Pancreas (tissue), 10 donors: ENCODE results near the gene BICD1. TPM values are rescaled to one million over a fixed set of nuclear protein-coding genes. Genes with fewer than 3 reads are reported as not detected.

Source experiments
- ATAC-seq, 4 donors: fragments of 200-7000 bp; cut with Tn5 transposase; one replicate each; pipeline versions ENCODE4 v1.8.0 to v1.9.1; 2020; ENCODE audit warnings: mild to moderate bottlenecking in 4 of 4, moderate library complexity in 4 of 4
- DNase-seq, 6 donors: peaks; one replicate each; pipeline ENCODE4 v3.0.0-alpha.2; 2020
- FAIRE-seq: peaks from 2 replicates; lab custom pipeline; 2012; peaks lifted over from hg19 to GRCh38; lab: Jason Lieb, UNC
- H3K27ac ChIP-seq, 4 donors: fragments of 200-600 bp; sonication (generic); 1 replicate in 3 of 4; 2 replicates in 1 of 4; pipeline versions ENCODE4 v1.5.0 to v1.8.0; 2020
- H3K27me3 ChIP-seq, 4 donors: fragments of 200-600 bp; one replicate each; pipeline ENCODE4 v1.8.0; 2021
- H3K36me3 ChIP-seq, 3 donors: fragments of 200-600 bp; sonication (generic) in 1 of 3; one replicate each; pipeline versions ENCODE4 v1.5.0 to v1.8.0; 2020 to 2021
- H3K4me1 ChIP-seq, 3 donors: fragments of 200-600 bp; one replicate each; pipeline ENCODE4 v1.8.0; 2021
- H3K4me3 ChIP-seq, 4 donors: fragments of 200-600 bp; sonication (generic) in 2 of 4; one replicate each; pipeline versions ENCODE4 v1.5.0 to v1.8.0; 2020 to 2021
- H3K9me3 ChIP-seq, 4 donors: fragments of 200-600 bp; one replicate each; pipeline ENCODE4 v1.8.0; 2021
- WGBS, 2 donors: extraction: QIAGEN DNeasy Blood & Tissue Kit; methylation state at CpG; one replicate each; pipeline ENCODE4 v1.1.7; 2013; 5-methylcytosine and 5-hydroxymethylcytosine counted together
- intact Hi-C, 3 donors: fragments of 100-400 bp; cut with DNase I; formaldehyde crosslinking; loops; one replicate each; pipeline versions ENCODE4 v1.11.1 to v1.14.2; 2022
- polyA plus RNA-seq, 2 donors: library from polyadenylated mRNA; stranded (reverse); fragments of 200-250 nt; gene quantifications; one replicate each; pipeline ENCODE4 v1.2.3, GENCODE V29; 2013
- total RNA-seq, 6 donors: library from RNA; stranded (reverse); fragmentation: NEBNext Ultra II Directional in 4 of 6; extraction: Animal tissue kit (Norgen Biotek cat#: 25700) in 4 of 6; gene quantifications; one replicate each; pipeline versions ENCODE4 v1.2.1 to v1.2.4, GENCODE V29; 2021 to 2023
- TF ChIP-seq, protein P1 (sequence below), 4 donors: fragments of 200-600 bp; sonication (generic) in 3 of 4; IDR thresholded peaks; one replicate each; pipeline versions ENCODE4 v1.5.0 to v1.8.0; 2021; ENCODE audit warnings: antibody characterized with exemption in 4 of 4
- donor health status: healthy with polysubstance abuse.
- donor health status: DM: no; HTN: no; CAD: no; lungs with moderate emphysema.
- donor health status: DM: no; HTN: no; CAD: no.
- donor health status: control.
- donor health status: control.
- donor health status: Bipolar disorder and iron deficiency.
- donor health status: DM: yes; HTN: yes; CAD: no.
- donor health status: DM: no; HTN: no; CAD: no.
- donor health status: DM: no; HTN: no; CAD: no.
- donor health status: DM: yes; HTN: yes; CAD: no.

BICD1 gene
- total and polyA plus RNA-seq, 8 donors, result 2.4 to 8.1 (median 3.4) TPM

DNA sequence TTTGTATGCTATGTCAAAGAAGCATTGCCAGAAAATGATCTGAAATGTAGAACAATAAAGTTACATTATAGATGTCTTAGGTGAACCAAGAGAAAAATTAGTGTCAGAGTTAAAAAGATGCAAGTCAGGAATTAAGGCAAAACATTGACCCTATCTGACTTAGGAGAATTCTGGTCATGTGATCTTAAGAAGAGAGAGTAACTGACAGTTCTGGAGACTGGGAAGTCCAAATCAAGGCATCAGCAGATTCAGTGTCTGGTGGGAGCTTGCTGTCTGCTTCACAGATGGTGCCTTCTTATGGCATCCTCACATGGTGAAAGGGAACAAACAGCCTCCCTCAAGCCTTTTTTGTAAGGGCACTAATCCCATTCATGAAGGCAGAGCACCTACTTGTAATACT lies 42.8 kb downstream of the BICD1 start:
- H3K4me1 ChIP-seq, result no peaks in the 10 kb centered on the region
- no peak for FAIRE-seq
- no peaks in the 10 kb centered on the region for H3K27me3 ChIP-seq
- H3K9me3 ChIP-seq, result no peaks in the 10 kb centered on the region
- H3K27ac ChIP-seq, result no peak overlapping the region
- H3K36me3 ChIP-seq, result no peaks in the 10 kb centered on the region
- DNase-seq, result no peak
- ATAC-seq, result no peak
- H3K4me3 ChIP-seq, result no peak overlapping the region
- intact Hi-C loops, result no loop called here
- TF ChIP-seq, protein P1, sequence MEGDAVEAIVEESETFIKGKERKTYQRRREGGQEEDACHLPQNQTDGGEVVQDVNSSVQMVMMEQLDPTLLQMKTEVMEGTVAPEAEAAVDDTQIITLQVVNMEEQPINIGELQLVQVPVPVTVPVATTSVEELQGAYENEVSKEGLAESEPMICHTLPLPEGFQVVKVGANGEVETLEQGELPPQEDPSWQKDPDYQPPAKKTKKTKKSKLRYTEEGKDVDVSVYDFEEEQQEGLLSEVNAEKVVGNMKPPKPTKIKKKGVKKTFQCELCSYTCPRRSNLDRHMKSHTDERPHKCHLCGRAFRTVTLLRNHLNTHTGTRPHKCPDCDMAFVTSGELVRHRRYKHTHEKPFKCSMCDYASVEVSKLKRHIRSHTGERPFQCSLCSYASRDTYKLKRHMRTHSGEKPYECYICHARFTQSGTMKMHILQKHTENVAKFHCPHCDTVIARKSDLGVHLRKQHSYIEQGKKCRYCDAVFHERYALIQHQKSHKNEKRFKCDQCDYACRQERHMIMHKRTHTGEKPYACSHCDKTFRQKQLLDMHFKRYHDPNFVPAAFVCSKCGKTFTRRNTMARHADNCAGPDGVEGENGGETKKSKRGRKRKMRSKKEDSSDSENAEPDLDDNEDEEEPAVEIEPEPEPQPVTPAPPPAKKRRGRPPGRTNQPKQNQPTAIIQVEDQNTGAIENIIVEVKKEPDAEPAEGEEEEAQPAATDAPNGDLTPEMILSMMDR (IDR thresholded peaks at IDR 0.05), result no peak

DNA sequence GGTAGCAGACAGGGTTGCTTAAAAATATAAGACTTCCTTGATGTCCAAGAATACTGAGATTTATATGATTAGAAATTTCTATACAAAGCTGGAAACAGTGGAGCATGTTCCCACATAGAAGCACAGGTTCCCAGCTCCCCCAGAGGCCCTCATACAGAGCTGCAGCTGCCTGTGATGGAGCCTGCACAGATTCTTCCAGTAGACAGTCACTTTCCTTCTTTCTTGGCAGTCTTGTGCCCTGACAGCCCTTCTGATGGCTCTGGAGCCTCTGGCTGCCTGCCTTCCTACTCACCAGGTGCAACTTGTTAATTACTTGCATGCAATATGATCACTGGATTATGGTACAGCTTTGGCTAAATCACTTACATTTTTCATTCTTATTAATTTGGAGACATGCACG lies 44.4 kb downstream of the BICD1 start:
- 83 to 95% methylated on average over 1 of the region's 1 CpG for WGBS, 2 donors
- FAIRE-seq (no peak), ATAC-seq (no peak), DNase-seq (no peak)
- Histone ChIP-seq H3K4me1 (no peaks in the 10 kb centered on the region), H3K4me3 (no peak overlapping the region), H3K27ac (no peak overlapping the region), H3K9me3 (no peaks in the 10 kb centered on the region), H3K36me3 (no peaks in the 10 kb centered on the region), H3K27me3 (no peaks in the 10 kb centered on the region)
- intact Hi-C loops, result no loop called here
- TF ChIP-seq, protein P1 (IDR thresholded peaks at IDR 0.05), result no peak

DNA sequence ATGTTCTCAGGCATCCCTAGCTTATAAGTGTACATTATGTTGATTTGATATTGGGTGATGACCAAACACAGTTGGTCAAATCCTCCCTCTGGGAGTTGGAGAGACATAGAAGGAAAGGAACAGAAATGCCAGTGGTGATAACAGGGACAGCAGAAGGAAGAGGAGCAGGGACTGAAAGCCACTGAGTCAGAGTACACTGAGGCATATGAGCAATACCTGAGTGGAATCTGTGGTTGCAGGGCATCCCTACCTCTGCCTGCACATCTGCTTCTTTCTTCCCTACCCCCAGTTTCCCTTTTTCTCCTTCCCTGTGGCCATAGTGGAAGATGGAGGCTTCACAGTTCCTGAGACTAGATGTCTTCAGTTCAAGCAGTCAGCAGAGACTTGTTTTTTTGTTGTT lies 44.9 kb downstream of the BICD1 start:
- Histone ChIP-seq H3K9me3 (no peaks in the 10 kb centered on the region), H3K27ac (no peak overlapping the region), H3K4me1 (no peaks in the 10 kb centered on the region), H3K4me3 (no peak overlapping the region), H3K27me3 (no peaks in the 10 kb centered on the region), H3K36me3 (no peaks in the 10 kb centered on the region)
- no peak for FAIRE-seq
- TF ChIP-seq, protein P1 (IDR thresholded peaks at IDR 0.05), result no peak
- no peak for ATAC-seq
- intact Hi-C loops, result no loop called here
- DNase-seq, result no peak

DNA sequence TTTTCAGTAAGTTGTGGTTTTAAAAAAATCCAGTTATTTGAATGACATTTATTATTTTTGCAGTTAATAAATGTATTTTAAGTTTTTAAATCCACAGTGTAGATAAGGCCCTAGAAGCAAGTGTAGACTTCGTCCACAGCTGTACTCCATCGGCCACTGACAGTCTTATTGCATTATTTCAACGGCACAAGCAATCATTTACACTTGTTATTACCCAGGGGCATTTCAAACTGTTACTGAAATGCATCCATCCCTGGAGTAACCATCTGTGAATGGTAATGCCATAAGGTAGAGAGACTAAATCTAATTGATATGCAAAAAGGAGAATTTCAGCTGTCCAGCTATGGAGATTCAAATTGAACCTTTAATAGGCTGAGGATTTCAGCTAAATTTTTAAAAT lies 48.4 kb downstream of the BICD1 start:
- no peak overlapping the region for H3K27ac ChIP-seq
- H3K27me3 ChIP-seq, result no peaks in the 10 kb centered on the region
- TF ChIP-seq, protein P1 (IDR thresholded peaks at IDR 0.05), result no peak
- intact Hi-C loops, result no loop called here
- H3K4me3 ChIP-seq, result no peak overlapping the region
- H3K36me3 ChIP-seq, result no peaks in the 10 kb centered on the region
- FAIRE-seq, result no peak
- DNase-seq, result no peak
- ATAC-seq, result no peak
- no peaks in the 10 kb centered on the region for H3K4me1 ChIP-seq
- no peaks in the 10 kb centered on the region for H3K9me3 ChIP-seq
- 70 to 86% methylated on average over 3 of the region's 3 CpGs for WGBS, 2 donors

DNA sequence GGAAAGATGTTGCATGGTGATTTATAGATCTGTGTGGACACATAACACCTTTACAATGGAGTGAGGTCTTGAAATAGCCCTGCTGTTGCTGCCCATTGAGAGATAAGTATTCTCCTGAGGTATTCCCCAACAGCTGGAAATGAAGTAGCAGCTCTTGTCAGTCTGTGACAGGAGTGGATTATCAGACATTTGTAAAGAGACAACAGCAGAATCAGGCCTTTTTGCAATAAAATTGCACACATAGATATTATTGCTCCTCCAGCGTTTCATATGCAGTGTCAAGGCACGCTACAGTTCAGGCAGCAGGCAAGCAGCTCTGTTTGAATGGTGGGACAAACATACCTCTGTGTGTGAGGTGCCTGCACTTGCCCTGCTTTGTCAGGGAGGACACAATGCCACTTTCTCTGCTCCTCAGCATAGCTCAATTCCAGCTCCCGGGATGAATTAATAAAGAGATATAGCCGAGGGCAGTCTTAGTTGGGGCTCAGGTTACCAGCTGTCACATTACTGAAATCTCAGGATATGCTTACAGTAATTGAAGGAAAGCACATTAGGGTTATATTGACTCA lies 49.4 kb downstream of the BICD1 start:
- FAIRE-seq (no peak), ATAC-seq (no peak), DNase-seq (no peak)
- intact Hi-C loops, result no loop called here
- no peaks in the 10 kb centered on the region for H3K27me3 ChIP-seq
- H3K27ac ChIP-seq, result no peak overlapping the region
- 42 to 59% methylated on average over 4 of the region's 4 CpGs for WGBS, 2 donors
- H3K36me3 ChIP-seq, result no peaks in the 10 kb centered on the region
- H3K4me1 ChIP-seq, result no peaks in the 10 kb centered on the region
- no peak overlapping the region for H3K4me3 ChIP-seq
- no peaks in the 10 kb centered on the region for H3K9me3 ChIP-seq
- TF ChIP-seq, protein P1 (IDR thresholded peaks at IDR 0.05), result no peak
